Measurements from ENCODE around the gene PHKB. TPM values are rescaled to one million over a fixed set of nuclear protein-coding genes. Genes with fewer than 3 reads are reported as not detected.

The PHKB gene
- polyA plus RNA-seq, 1 donor from 2014 or later = 99.5 TPM

GRCh38 chr16:47493381-47494337, 32.5 kb downstream of the PHKB start:
- Histone ChIP-seq H3K79me2 (replicated peaks; ENCODE audit: insufficient read depth, low read length) (no peaks in the 10 kb centered on the region), H3K9me2 (ENCODE audit: insufficient read depth, low read length) (no peaks in the 10 kb centered on the region), H3K4me3 (ENCODE audit: low read length) (no peak overlapping the region), H3F3A (ENCODE audit: insufficient read depth, low read length, poor library complexity, severe bottlenecking) (no peaks in the 10 kb centered on the region), H3K27me3 (ENCODE audit: insufficient read depth, low read depth, low read length) (no peaks in the 10 kb centered on the region), H4K20me1 (ENCODE audit: insufficient read depth) (no peaks in the 10 kb centered on the region), H3K36me3 (ENCODE audit: insufficient read depth, low read length) (no peaks in the 10 kb centered on the region), H3K27ac (ENCODE audit: low read length) (no peak overlapping the region), H3K9me3 (ENCODE audit: low read length) (peaks cover 5% of the 10 kb centered on the region), H3K4me2 (ENCODE audit: low read length) (no peak overlapping the region), H2AFZ (ENCODE audit: low read depth, low read length) (no peak overlapping the region), H3K9ac (ENCODE audit: low read length) (no peak overlapping the region)
- TF ChIP-seq RAD21 (conservative IDR thresholded peaks at IDR 0.05) (no peak), MXI1 (conservative IDR thresholded peaks at IDR 0.05; ENCODE audit: poor library complexity, severe bottlenecking) (no peak), POLR2AphosphoS5 (IDR thresholded peaks at IDR 0.05) (no peak), CTCF (IDR thresholded peaks at IDR 0.05; ENCODE audit: poor library complexity, severe bottlenecking) (no peak), EP300 (conservative IDR thresholded peaks at IDR 0.05; ENCODE audit: poor library complexity, severe bottlenecking) (no peak), EZH2 (IDR thresholded peaks at IDR 0.05; ENCODE audit: borderline replicate concordance, insufficient read depth, low read length, poor library complexity, severe bottlenecking) (no peak), TAF1 (IDR thresholded peaks at IDR 0.05; ENCODE audit: low read depth) (no peak), REST (IDR thresholded peaks at IDR 0.05; ENCODE audit: borderline replicate concordance) (no peak), SMC3 (conservative IDR thresholded peaks at IDR 0.05; ENCODE audit: poor library complexity) (no peak)

- Histone ChIP-seq H3F3A (ENCODE audit: insufficient read depth, low read length, poor library complexity, severe bottlenecking) (no peaks in the 10 kb centered on the region), H3K9ac (ENCODE audit: low read length) (no peak overlapping the region), H3K4me3 (ENCODE audit: low read length) (no peak overlapping the region), H3K9me2 (ENCODE audit: insufficient read depth, low read length) (no peaks in the 10 kb centered on the region), H3K79me2 (replicated peaks; ENCODE audit: insufficient read depth, low read length) (no peaks in the 10 kb centered on the region), H3K27ac (ENCODE audit: low read length) (no peak overlapping the region), H3K36me3 (ENCODE audit: insufficient read depth, low read length) (no peaks in the 10 kb centered on the region), H3K27me3 (ENCODE audit: insufficient read depth, low read depth, low read length) (no peaks in the 10 kb centered on the region), H3K9me3 (ENCODE audit: low read length) (no peaks in the 10 kb centered on the region), H4K20me1 (ENCODE audit: insufficient read depth) (no peaks in the 10 kb centered on the region), H3K4me2 (ENCODE audit: low read length) (no peak overlapping the region), H2AFZ (ENCODE audit: low read depth, low read length) (no peak overlapping the region)
- TF ChIP-seq EP300 (conservative IDR thresholded peaks at IDR 0.05; ENCODE audit: poor library complexity, severe bottlenecking) (no peak), MXI1 (conservative IDR thresholded peaks at IDR 0.05; ENCODE audit: poor library complexity, severe bottlenecking) (no peak), SMC3 (conservative IDR thresholded peaks at IDR 0.05; ENCODE audit: poor library complexity) (no peak), CTCF (IDR thresholded peaks at IDR 0.05; ENCODE audit: poor library complexity, severe bottlenecking) (no peak), EZH2 (IDR thresholded peaks at IDR 0.05; ENCODE audit: borderline replicate concordance, insufficient read depth, low read length, poor library complexity, severe bottlenecking) (no peak), REST (IDR thresholded peaks at IDR 0.05; ENCODE audit: borderline replicate concordance) (no peak), TAF1 (IDR thresholded peaks at IDR 0.05; ENCODE audit: low read depth) (no peak), POLR2AphosphoS5 (IDR thresholded peaks at IDR 0.05) (no peak), RAD21 (conservative IDR thresholded peaks at IDR 0.05) (no peak)
These were observed 38.1 kb downstream of the PHKB start for GRCh38 chr16:47499080-47499699.
